Measurements from ENCODE around the gene RPS18.

RPS18 gene

GRCh38 chr6:33289784-33290315, 18.0 kb downstream of the RPS18 start:
- no peak for TF ChIP-seq GATA1 (IDR thresholded peaks at IDR 0.05; ENCODE audit: low read depth, low read length)
- TF ChIP-seq POLR2A (IDR thresholded peaks at IDR 0.05; ENCODE audit: low read length): peak; percentile 64
- DNase-seq: peak; percentile 72 to 77

DNA sequence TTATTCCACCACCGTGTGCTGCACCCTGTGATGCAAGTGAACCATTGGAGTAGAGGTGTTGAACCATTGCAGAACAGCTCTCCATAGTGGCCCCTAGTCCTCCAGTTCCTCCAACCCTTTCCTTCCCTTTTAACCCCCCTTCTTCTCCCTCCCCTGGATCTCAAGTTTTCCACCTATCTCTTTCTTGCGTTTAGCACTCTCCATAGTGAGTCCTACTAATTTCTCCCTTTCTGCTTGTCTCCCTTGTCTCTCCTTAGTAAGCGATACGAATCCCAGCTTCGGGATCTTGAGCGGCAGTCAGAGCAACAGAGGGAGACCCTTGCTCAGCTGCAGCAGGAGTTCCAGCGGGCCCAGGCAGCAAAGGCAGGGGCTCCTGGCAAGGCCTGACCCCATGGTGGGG, 18.6 kb downstream of the RPS18 start:
- TF ChIP-seq GATA1 (IDR thresholded peaks at IDR 0.05; ENCODE audit: low read depth, low read length): no peak
- DNase-seq: no peak

DNA sequence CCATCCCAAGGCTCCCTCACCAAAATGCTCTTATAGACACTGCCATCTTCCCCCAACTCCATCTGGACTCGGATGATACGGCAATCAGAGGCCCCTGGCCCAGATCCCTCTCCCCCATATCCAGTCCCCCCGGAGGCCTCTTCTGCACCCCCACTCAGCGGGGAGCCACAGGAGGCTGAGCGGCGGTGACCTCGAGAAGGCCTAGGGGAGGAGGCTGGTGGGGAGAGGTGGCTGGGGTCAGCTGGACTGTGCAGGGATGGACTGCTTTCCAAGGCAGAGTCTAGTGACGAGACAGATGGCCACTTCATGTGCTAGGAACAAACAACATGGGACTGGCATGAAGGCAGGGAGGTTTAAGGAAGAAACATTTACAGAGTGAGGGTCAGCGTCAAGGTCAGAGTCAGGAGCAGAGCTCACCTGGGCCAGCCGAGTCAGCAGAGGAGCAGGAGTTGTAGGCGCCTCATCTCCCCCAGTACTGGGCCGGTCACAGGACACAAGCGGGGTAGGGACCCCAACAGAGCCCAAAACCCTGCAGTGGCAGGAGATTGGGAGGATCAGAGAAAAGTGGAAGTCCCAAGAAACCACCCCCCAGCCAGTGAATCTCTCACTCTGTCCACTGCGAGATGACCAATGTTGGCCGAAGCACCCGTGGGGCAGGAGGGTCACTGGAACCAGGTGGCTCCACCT, 21.3 kb downstream of the RPS18 start:
- TF ChIP-seq GATA1 (IDR thresholded peaks at IDR 0.05; ENCODE audit: low read depth, low read length) (no peak), POLR2A (IDR thresholded peaks at IDR 0.05; ENCODE audit: low read length) (no peak)
- no peak for DNase-seq

DNA sequence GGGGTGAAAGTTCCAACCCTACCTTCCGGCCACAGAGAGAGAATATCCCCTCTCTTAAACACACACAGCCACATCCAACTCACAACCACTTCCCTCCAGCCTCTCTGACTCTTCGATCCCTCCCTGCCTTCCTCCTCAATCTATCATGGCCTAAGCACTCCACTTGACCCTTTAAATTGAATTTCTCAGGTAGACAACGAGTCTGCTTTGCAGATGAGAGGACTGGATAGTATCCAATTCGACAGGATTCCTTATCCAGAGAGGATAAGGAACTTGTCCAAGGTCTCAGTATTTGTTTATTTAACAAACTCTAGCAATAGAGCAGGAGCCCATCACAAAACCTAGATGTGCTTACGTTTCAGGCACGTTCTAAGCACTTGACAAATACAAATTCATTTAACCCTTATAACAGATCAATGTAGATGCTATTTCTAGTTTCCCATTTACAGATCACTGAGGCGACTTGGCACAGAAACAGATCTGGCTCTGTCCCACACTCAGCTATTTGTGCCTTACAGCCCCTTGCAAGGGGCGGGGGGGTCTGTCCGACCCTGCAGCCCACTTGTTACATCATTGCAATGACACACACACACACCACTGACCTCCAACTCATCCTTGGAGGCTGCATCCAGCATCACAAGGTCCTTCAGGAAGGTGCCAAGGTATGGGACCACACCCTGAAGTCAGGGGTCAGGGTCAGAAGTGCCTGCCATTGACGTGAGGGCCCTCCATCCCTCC, 22.4 kb downstream of the RPS18 start:
- no peak for TF ChIP-seq GATA1 (IDR thresholded peaks at IDR 0.05; ENCODE audit: low read depth, low read length)
- no peak for TF ChIP-seq POLR2A (IDR thresholded peaks at IDR 0.05; ENCODE audit: low read length)
- no peak for DNase-seq

DNA sequence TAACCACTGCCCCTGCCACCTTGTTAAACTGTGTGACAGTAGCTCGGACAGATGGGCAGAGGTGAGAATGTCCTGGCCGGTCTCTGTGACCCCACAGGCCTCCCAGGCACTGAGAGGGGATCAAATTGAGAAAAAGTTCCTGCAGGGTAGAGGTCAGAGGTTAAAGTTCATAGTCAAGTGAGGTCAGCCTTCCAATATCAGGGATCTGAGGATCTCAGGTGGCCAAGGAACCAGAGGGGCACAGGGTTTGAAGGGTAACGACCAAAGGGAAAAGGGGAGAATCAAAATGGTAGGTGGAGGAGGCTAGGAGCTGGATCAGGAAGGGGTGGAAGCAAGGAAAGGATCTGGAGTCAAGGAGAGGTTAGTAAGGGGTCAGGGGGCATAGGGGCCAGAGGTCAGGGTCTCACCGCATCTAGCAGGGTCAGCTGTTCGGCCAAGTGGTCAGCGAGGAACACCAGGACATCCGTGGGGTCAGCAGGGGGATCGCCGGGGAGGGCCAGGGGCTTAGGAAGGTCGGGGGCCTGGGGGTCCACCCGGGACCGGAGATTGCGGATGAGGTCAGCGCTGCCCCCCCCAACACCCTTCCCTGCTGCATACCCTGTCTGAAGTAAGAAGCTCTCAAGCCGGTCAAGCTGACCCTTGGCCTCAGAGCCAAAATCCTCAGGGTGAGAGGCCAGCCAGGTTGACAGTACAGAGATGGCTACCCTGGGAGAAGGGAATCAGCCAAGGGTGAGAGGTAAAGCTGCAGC, 23.9 kb downstream of the RPS18 start:
- TF ChIP-seq POLR2A (IDR thresholded peaks at IDR 0.05; ENCODE audit: low read length): no peak
- no peak for DNase-seq

DNA sequence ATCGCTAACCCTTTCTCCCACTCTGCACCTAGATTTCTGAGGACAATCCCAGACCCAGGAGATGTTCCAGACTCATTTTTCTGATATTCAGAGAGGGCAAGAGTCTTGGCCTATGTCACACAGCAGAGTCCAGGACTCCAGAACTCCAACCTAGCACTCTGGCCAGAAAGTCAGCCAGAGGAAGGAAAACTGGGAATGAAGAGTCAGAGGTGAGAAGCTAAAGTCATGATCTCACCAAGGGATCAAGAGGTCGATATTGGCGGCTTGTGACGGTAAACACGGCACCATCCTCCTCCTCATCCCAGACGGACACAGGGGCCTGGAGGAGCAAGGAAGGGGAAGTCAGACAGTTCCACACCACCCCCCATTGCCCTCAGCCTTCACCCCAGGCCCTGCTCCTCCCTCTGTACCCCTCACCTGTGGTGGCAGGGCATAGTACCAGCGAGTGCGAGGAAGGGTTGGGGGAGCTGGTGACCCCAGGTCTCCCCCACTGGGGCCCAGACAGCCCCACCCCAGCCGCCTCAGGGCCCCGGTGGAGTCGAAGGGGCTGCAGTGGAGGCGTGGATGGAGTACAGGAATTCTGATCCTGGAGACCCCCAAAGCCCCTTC, 25.0 kb downstream of the RPS18 start:
- no peak for DNase-seq
- TF ChIP-seq GATA1 (IDR thresholded peaks at IDR 0.05; ENCODE audit: low read depth, low read length): no peak

- TF ChIP-seq POLR2A (IDR thresholded peaks at IDR 0.05; ENCODE audit: low read length) (no peak), GATA1 (IDR thresholded peaks at IDR 0.05; ENCODE audit: low read depth, low read length) (no peak)
- no peak for DNase-seq
These were observed 25.6 kb downstream of the RPS18 start for GRCh38 chr6:33297406-33297955.

GRCh38 chr6:33297956-33298772, 26.3 kb downstream of the RPS18 start:
- peak; percentile 72 for TF ChIP-seq POLR2A (IDR thresholded peaks at IDR 0.05; ENCODE audit: low read length)
- no peak for TF ChIP-seq GATA1 (IDR thresholded peaks at IDR 0.05; ENCODE audit: low read depth, low read length)
- peak; percentile 73 to 76 for DNase-seq

GRCh38 chr6:33298773-33299236, 26.9 kb downstream of the RPS18 start, which contains the start of gene RGL2:
Gene RGL2, minus strand, starts transcription at chr6:33298942. Its CDS starts 332 bp downstream, at chr6:33298610.
- DNase-seq: peak; percentile 68 to 77
- TF ChIP-seq POLR2A (IDR thresholded peaks at IDR 0.05; ENCODE audit: low read length): no peak
- TF ChIP-seq GATA1 (IDR thresholded peaks at IDR 0.05; ENCODE audit: low read depth, low read length): no peak

- peak; percentile 97 for TF ChIP-seq POLR2A (IDR thresholded peaks at IDR 0.05; ENCODE audit: low read length)
- TF ChIP-seq GATA1 (IDR thresholded peaks at IDR 0.05; ENCODE audit: low read depth, low read length): no peak
- peak; percentile 92 to 94 for DNase-seq
These were observed 27.5 kb downstream of the RPS18 start for GRCh38 chr6:33299237-33299944.

DNA sequence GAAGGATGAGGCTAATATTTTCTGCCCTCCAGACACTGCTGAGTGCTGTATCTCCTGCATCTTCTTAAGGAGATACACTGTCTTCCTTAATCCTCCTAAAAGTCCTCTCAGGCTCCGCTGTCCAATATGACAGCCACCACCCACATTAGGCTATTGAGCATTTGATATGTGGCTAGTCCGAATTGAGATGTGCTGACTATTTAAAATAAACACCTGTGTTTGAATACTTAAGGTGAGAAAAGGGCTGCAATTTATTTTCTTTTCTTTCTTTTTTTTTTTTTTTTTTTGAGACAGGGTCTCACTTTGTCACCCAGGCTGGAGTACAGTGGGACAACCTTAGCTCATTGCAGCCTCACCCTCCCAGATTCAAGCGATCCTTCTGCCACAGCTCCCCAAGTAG, 30.0 kb downstream of the RPS18 start:
- DNase-seq: no peak
- TF ChIP-seq POLR2A (IDR thresholded peaks at IDR 0.05; ENCODE audit: low read length) (no peak), GATA1 (IDR thresholded peaks at IDR 0.05; ENCODE audit: low read depth, low read length) (no peak)

GRCh38 chr6:33304216-33304615, 32.3 kb downstream of the RPS18 start:
- DNase-seq: no peak

More at GRCh38 chr6:33304216-33304615, 32.3 kb downstream of the RPS18 start:
- TF ChIP-seq GATA1 (IDR thresholded peaks at IDR 0.05; ENCODE audit: low read depth, low read length): no peak
- TF ChIP-seq POLR2A (IDR thresholded peaks at IDR 0.05; ENCODE audit: low read length): no peak

Data from erythroblast (primary cell).